ENCODE results near the gene ALDH3A2.

ALDH3A2 gene

DNA sequence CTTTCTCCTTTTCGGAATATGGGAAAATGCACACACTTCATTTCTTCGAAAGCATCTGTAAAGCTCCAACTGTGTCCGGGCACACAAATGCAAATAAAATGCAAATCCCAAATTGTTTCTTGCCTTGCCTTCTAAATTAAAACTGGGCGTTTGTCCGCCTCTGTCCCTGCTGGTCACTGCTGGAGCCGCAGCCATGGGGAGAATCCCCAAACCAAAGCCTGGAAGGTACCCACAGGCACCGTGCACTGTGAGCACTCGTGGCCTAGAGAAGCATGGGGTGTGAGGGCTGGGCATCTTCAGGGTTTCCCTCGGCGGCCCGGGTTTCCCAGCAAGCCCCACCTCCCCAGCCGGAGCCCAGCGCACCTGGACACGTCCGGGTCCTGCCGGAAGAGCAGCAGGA is 64.9 kb downstream of the ALDH3A2 start:
- no peak for DNase-seq (ENCODE audit: insufficient read length, low spot score)
- no peak for FAIRE-seq

DNA sequence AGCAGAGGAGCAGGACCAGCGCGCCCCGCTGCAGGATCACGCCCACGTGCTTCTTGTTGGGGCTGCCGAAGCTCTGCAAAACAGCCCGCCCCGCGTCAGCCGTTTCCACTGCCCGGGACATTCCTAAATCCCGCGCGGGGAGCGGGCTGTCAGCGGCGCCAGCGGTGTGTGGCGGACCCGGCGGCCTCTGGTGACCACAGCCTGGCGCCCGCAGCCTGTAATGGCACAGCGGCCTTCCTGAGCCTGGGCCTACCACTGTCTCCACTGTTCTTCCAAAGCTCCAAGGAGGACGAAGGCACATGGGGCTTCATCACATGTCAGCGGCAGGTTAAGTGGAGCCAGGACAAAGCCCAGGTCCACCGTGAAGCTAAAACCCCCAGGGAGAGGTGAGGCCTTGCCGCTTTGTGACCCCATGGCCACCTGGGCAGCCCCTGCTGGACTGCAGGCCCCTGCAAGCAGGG is 65.4 kb downstream of the ALDH3A2 start:
- DNase-seq (ENCODE audit: insufficient read length, low spot score) (no peak), FAIRE-seq (no peak)

GRCh38 chr17:19714542-19715411 is 66.2 kb downstream of the ALDH3A2 start:
- FAIRE-seq (no peak), DNase-seq (ENCODE audit: insufficient read length, low spot score) (no peak)

- no peak for DNase-seq (ENCODE audit: insufficient read length, low spot score)
- peak; percentile 46 for FAIRE-seq
These were observed 67.8 kb downstream of the ALDH3A2 start, which contains the start of gene SLC47A2 for GRCh38 chr17:19716108-19717030. Gene SLC47A2, minus strand, starts transcription at chr17:19716584. Its CDS starts 29 bp downstream, at chr17:19716555.

- no peak for FAIRE-seq
- no peak for DNase-seq (ENCODE audit: insufficient read length, low spot score)
These were observed 68.4 kb downstream of the ALDH3A2 start for GRCh38 chr17:19717031-19717360.

GRCh38 chr17:19717411-19717908 is 68.9 kb downstream of the ALDH3A2 start:
- FAIRE-seq (no peak), DNase-seq (ENCODE audit: insufficient read length, low spot score) (no peak)

DNA sequence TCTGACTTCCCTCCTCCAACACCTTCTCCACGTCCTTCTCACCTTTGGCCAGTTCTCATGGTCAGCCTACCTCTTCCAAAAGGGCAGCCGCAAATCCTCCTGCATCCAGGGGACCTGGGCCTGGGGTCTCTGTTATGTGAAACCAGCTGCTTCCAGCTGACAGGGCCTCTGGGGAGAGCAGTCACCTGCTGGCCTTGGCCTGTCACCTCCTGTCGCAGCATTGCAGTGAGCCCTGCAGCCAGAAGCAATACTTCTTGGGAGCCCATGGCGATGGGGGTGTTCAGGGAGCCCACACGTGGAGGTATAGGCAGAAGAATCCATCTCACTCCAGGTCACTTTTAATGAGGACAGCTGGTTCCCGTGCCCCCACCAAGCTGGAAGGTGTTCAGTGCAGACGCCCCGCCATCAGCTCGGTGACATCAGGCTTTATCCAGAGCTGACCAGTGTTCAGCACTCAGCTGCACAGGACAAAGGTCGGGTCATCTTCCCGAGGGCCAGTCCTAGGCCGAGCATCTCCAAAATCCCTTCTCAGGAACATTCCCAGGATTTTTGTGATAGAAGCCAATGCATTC is 69.6 kb downstream of the ALDH3A2 start:
- no peak for FAIRE-seq
- no peak for DNase-seq (ENCODE audit: insufficient read length, low spot score)

DNA sequence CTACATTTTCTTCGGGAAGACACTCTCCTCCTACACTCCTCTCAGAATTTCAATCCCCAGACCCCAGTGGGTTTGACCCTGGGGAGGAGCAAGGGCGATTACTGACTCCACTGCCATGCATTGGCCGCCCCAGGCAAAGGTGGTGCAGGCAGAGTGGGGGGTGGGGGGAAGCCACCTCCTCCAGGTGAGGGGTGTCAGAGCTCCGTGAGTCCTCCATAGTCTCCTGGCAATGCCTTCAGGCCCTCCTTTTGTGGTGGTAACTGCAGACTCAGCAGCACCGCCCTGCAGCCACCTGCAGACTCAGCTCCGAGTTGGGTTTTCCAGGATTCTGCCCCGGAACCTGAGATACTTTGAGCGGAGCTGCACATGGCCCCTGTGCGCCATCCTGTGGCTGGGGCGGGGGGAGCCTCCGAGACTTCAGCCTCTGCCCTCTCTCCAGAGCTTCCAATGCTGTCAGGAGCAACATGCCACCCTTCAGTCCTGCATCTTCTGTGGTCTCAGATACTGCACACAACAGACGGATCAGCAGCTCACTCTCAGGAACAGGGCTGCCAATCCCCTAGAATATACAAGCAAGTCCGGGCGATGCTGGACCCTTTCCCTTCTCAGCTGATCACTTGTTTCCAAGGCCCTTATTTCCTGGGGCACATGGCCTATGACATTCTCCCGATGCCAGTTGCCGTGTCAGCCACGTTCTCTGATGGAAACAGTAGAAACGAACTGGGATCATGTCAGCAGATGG is 70.2 kb downstream of the ALDH3A2 start:
- peak; percentile 58 for FAIRE-seq
- no peak for DNase-seq (ENCODE audit: insufficient read length, low spot score)

GRCh38 chr17:19719355-19720209 is 71.0 kb downstream of the ALDH3A2 start:
- no peak for DNase-seq (ENCODE audit: insufficient read length, low spot score)
- FAIRE-seq, result peak; percentile 83

- no peak for FAIRE-seq
These were observed 71.6 kb downstream of the ALDH3A2 start for GRCh38 chr17:19720210-19720475.

DNA sequence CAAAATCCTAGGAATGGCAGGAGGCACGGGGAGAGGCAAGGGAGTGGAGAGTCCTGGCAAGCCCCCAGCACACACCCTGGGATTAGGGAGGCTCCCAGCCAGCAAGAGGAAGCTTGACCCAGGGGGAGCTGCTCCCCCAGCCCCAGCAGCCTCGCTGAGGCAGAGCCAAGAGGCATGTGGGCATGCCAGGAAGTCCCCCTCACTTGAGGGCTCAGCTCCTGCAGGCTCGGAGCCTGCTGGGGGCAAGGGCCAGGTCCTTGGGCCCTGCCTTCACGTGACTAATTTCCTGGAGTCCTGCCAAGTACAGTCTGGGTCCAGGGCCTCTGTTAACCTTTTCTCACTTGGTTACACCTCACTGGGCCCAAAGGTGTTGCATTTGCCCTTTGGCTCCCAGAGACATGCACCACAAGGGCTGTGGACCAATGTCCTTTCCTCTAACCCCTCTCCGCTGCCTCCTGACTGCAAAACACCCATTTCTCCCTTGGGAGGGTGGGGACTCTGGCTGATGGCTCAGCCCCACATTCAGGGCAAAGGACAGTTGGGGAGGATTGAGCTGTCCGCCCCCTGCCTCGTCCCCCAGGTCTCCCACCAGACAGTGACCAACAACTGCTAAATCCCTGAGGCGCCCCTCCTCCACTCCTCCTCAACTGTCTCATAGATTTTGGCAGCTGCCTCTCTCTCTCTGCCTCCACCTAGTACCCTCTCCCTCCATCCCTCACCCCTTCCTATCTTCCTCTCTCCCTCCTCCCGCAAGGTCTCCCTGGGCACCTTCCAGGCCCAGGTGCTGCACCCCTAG is 72.3 kb downstream of the ALDH3A2 start:
- FAIRE-seq, result no peak
- no peak for DNase-seq (ENCODE audit: insufficient read length, low spot score)

More at GRCh38 chr17:19720210-19720475, 71.6 kb downstream of the ALDH3A2 start:
- no peak for DNase-seq (ENCODE audit: insufficient read length, low spot score)

GRCh38 chr17:19723964-19724363 is 75.4 kb downstream of the ALDH3A2 start:
- DNase-seq (ENCODE audit: insufficient read length, low spot score) (no peak), FAIRE-seq (peak; percentile 26)

GRCh38 chr17:19724501-19725420 is 76.2 kb downstream of the ALDH3A2 start:
- no peak for FAIRE-seq
- no peak for DNase-seq (ENCODE audit: insufficient read length, low spot score)

DNA sequence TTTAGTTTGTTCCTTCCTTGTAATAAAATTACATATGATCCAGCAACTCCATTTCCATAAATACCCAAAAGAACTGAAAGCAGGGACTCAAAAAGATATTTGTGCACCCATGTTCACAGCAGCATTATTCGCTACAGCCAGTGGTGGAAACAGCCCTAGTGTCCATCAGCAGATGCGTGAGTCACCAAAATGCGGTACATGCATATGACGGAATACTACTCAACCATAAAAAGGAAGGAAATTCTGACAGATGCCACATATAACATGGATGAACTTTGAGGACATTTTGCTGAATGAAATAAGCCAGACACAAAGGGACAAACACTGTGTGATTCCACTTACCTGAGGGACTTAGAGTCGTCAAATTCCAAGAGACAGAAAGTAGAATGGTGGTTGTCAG is 76.9 kb downstream of the ALDH3A2 start:
- DNase-seq (ENCODE audit: insufficient read length, low spot score) (no peak), FAIRE-seq (no peak)

DNA sequence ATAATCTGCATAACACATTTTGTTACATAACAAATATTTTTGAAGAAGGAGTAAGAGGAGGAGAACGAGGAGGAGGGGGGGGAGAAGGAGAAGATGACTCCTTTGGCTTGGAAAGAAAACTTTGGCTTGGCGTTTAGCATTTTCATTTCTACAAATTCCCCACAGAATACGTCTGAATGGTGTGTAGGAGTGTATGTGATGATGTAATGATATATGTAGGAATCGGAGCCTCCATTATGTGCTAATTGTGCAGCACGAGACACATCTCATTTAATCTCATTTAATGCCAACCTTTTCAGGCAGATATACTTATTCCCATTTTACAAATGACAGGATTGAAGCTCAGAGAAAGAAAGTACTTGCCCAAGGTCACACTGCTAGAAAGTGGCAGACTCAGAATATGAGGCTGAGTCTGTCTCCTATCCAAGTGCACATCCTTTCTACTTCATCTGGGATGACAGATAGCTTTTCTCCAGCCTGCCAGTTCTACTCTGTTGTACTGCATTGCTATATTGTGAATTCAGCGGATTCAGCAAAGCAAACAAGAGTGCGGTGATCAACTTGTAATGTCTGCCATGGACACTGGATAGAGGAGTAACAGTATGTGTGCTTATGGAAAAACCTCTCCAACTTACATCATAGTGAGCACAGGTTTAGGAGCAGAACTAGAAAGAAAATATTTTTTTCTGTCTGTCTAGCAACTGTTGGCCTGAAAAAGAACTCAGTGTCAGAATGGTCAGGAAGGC is 78.3 kb downstream of the ALDH3A2 start:
- FAIRE-seq (peak; percentile 31), DNase-seq (ENCODE audit: insufficient read length, low spot score) (no peak)

All from HTR-8/SVneo (cell line).